SW480 (cell line): ENCODE results near the gene IRF6.
"Not testable (repeated sequence)": the region's sequence is repeated elsewhere in the genome, so short reads cannot be mapped to it uniquely, and the experiment has no call there.

ENCODE experiments used
- DNase-seq: peaks from one replicate; pipeline ENCODE4 v3.0.0-alpha.2; 2016; ENCODE audit warnings: low spot score

Gene IRF6

GRCh38 chr1:209823143-209824041 is 17.4 kb upstream of the IRF6 start:
- peak; percentile 59 for DNase-seq

GRCh38 chr1:209822706-209823105 is 16.8 kb upstream of the IRF6 start:
- DNase-seq = no peak

- no peak for DNase-seq
Observed at GRCh38 chr1:209820986-209821385, 15.0 kb upstream of the IRF6 start.

GRCh38 chr1:209819058-209819457 is 13.1 kb upstream of the IRF6 start:
- DNase-seq = no peak

- DNase-seq = no peak
Observed at GRCh38 chr1:209817691-209818090, 11.7 kb upstream of the IRF6 start.

- DNase-seq = no peak
Observed at GRCh38 chr1:209816923-209817322, 11.0 kb upstream of the IRF6 start.

GRCh38 chr1:209815931-209816341 is 10.0 kb upstream of the IRF6 start:
- DNase-seq = no peak

- DNase-seq = no peak
Observed at GRCh38 chr1:209815490-209815889, 9.5 kb upstream of the IRF6 start.

GRCh38 chr1:209813902-209814301 is 8.0 kb upstream of the IRF6 start:
- DNase-seq = no peak

GRCh38 chr1:209810783-209811182 is 4.8 kb upstream of the IRF6 start:
- no peak for DNase-seq

- no peak for DNase-seq
Observed at GRCh38 chr1:209809611-209810010, 3.7 kb upstream of the IRF6 start.

GRCh38 chr1:209808059-209808581 is 2.2 kb upstream of the IRF6 start:
- peak; percentile 52 for DNase-seq

- no peak for DNase-seq
Observed at GRCh38 chr1:209807509-209807908, 1.6 kb upstream of the IRF6 start.

GRCh38 chr1:209805341-209805781 is 581 bp downstream of the IRF6 start:
- DNase-seq = no peak

GRCh38 chr1:209803568-209803967 is 2.4 kb downstream of the IRF6 start:
- DNase-seq = no peak

- no peak for DNase-seq
Observed at GRCh38 chr1:209802780-209803152, 3.2 kb downstream of the IRF6 start.

GRCh38 chr1:209802117-209802779 is 3.7 kb downstream of the IRF6 start:
- no peak for DNase-seq

- DNase-seq = no peak
Observed at GRCh38 chr1:209800984-209801834, 4.7 kb downstream of the IRF6 start.

- DNase-seq = no peak
Observed at GRCh38 chr1:209797978-209798639, 7.8 kb downstream of the IRF6 start.

GRCh38 chr1:209793711-209794110 is 12.2 kb downstream of the IRF6 start:
- not testable (repeated sequence) for DNase-seq

GRCh38 chr1:209791920-209792319 is 14.0 kb downstream of the IRF6 start:
- DNase-seq = no peak
